AG04450 (cell line): ENCODE measurements around the gene TMEM174. TPM values are rescaled to one million over a fixed set of nuclear protein-coding genes. Genes with fewer than 3 reads are reported as not detected.

Experiments used
- CTCF ChIA-PET: fragments of 300-600, 350-600 bp; formaldehyde crosslinking; extraction: SDS; loops from one replicate; lab custom pipeline; 2022; ENCODE audit warnings: antibody characterized with exemption, inconsistent platforms; lab: Charles Lee
- POLR2A ChIA-PET: fragments of 350-600 bp; formaldehyde crosslinking; extraction: SDS; loops from one replicate; lab custom pipeline; 2021; ENCODE audit warnings: antibody characterized with exemption, inconsistent platforms; lab: Yijun Ruan, JAX
- DNase-seq: peaks from one replicate; pipeline ENCODE4 v3.0.0-alpha.2; 2011; ENCODE audit warnings: low read depth, low spot score
- H3K27ac ChIP-seq: one replicate; pipeline ENCODE4 v1.5.1; 2012; ENCODE audit warnings: low read depth, low read length, control low read depth
- H3K27me3 ChIP-seq: one replicate; pipeline ENCODE4 v1.6.0; 2012; ENCODE audit warnings: low read length; ENCODE audit not compliant: control insufficient read depth, insufficient read depth
- H3K4me3 ChIP-seq: 2 replicates; pipeline ENCODE4 v1.5.1; 2011; ENCODE audit warnings: mild to moderate bottlenecking, low read depth, low read length, control low read depth
- H3K9me3 ChIP-seq: 2 replicates; pipeline ENCODE4 v1.5.1; 2012; ENCODE audit warnings: low read length; ENCODE audit not compliant: control insufficient read depth, insufficient read depth
- polyA plus RNA-seq: library from polyadenylated mRNA; depleted of rRNA; stranded (reverse); fragments of >200 nt; gene quantifications from 2 replicates; pipeline ENCODE4 v1.2.3, GENCODE V29; 2011
- TF ChIP-seq, protein P1 (sequence below): IDR thresholded peaks from 2 replicates; pipeline ENCODE4 v1.5.1; 2011; ENCODE audit warnings: low read depth, low read length, control low read depth, inconsistent platforms

Gene TMEM174
- polyA plus RNA-seq, 1 experiment = not detected

DNA sequence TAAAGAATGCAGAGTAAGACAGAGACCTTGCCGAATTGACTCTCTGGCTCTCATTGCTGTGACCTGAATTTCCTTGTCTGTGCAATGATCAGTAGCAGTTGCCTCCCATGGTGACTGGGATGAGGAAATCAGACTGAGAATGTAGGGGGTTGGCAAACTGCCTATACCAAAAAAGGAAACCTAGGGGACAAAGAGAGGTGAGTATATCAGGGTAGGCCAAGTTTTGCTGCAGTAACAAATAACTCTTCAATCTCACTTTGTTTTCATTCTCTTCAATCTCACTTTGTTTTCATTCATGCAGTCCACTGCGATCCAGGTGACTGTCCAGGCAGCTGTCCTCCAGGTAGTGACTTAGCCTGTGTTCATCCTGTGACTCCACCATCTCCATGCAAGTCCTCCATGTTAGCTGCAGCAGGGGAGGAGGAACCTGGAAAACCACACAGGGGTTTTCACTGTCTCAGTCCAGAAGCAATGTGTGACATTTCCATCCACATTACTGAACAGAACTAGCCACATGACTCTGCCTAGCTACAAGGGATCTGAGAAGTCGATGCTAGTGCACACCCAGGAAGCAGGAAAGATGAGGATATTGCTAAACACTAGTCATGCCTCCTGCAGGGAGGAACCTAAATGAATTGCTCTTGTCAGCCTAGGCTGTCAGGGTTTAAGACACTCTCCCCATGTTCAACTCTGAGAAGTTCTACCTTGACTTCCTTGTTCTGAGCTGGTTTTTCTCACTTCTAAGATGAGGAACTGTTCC is 26.0 kb downstream of the TMEM174 start:
- no peak for DNase-seq
- TF ChIP-seq, protein P1, sequence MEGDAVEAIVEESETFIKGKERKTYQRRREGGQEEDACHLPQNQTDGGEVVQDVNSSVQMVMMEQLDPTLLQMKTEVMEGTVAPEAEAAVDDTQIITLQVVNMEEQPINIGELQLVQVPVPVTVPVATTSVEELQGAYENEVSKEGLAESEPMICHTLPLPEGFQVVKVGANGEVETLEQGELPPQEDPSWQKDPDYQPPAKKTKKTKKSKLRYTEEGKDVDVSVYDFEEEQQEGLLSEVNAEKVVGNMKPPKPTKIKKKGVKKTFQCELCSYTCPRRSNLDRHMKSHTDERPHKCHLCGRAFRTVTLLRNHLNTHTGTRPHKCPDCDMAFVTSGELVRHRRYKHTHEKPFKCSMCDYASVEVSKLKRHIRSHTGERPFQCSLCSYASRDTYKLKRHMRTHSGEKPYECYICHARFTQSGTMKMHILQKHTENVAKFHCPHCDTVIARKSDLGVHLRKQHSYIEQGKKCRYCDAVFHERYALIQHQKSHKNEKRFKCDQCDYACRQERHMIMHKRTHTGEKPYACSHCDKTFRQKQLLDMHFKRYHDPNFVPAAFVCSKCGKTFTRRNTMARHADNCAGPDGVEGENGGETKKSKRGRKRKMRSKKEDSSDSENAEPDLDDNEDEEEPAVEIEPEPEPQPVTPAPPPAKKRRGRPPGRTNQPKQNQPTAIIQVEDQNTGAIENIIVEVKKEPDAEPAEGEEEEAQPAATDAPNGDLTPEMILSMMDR = no peak
- CTCF ChIA-PET = interaction anchor here (1.0 kb wide), 1 partner anchor 19 kb away, joined by 3 read pairs; no protein-coding TSS in a partner anchor
- POLR2A ChIA-PET = no interaction called here
- Histone ChIP-seq H3K27ac (no peak overlapping the region), H3K4me3 (no peak overlapping the region), H3K9me3 (no peaks in the 10 kb centered on the region; the same call in none of the 2 replicates), H3K27me3 (peaks cover 13% of the 10 kb centered on the region)

- Histone ChIP-seq H3K4me3 (no peak overlapping the region), H3K27me3 (peaks cover 13% of the 10 kb centered on the region), H3K9me3 (no peaks in the 10 kb centered on the region; the same call in none of the 2 replicates), H3K27ac (no peak overlapping the region)
- DNase-seq = no peak
- TF ChIP-seq, protein P1 = no peak
- ChIA-PET POLR2A (no interaction called here), CTCF (interaction anchor here (1.0 kb wide), 1 partner anchor 19 kb away, joined by 3 read pairs; no protein-coding TSS in a partner anchor)
These were observed 26.7 kb downstream of the TMEM174 start for GRCh38 chr5:73199671-73200070.

- ChIA-PET POLR2A (no interaction called here), CTCF (interaction anchor here (0.6 to 3.6 kb wide), 39 partner anchors 8 to 370 kb away, joined by 3 to 36 read pairs (median 4); no protein-coding TSS in a partner anchor)
- peaks cover 3% of the 10 kb centered on the region for H3K9me3 ChIP-seq
- no peak overlapping the region for H3K27ac ChIP-seq
- peaks cover 8% of the 10 kb centered on the region for H3K27me3 ChIP-seq
- H3K4me3 ChIP-seq = no peak overlapping the region
- TF ChIP-seq, protein P1 = peak; percentile 81
- peak; percentile 27 for DNase-seq
These were observed 28.8 kb downstream of the TMEM174 start for GRCh38 chr5:73201547-73202513.

GRCh38 chr5:73204332-73204731 is 31.3 kb downstream of the TMEM174 start:
- TF ChIP-seq, protein P1 = no peak
- H3K9me3 ChIP-seq = peaks cover 12% of the 10 kb centered on the region
- H3K27ac ChIP-seq = no peak overlapping the region
- no peaks in the 10 kb centered on the region for H3K27me3 ChIP-seq
- ChIA-PET CTCF (interaction anchor here (1.2 to 3.6 kb wide), 3 partner anchors 11 to 247 kb away, joined by 5 to 36 read pairs (median 7); no protein-coding TSS in a partner anchor), POLR2A (no interaction called here)
- DNase-seq = no peak
- H3K4me3 ChIP-seq = no peak overlapping the region
